Lower leg skin (tissue), 4 donors: Measurements from ENCODE around the gene ADCY2. TPM values are rescaled to one million over a fixed set of nuclear protein-coding genes. Genes with fewer than 3 reads are reported as not detected.

Experiments
- DNase-seq, 2 donors: peaks; one replicate each; pipeline ENCODE4 v3.0.0-alpha.2; 2019; ENCODE audit warnings: low spot score in 2 of 2
- H3K4me3 ChIP-seq: fragments of 200-600 bp; sonication (generic); 2 replicates; pipeline ENCODE4 v1.5.1; 2017; ENCODE audit warnings: mild to moderate bottlenecking, low read depth; ENCODE audit not compliant: poor library complexity, severe bottlenecking
- POLR2A ChIP-seq, 2 donors: fragments of 450-650 bp; IDR thresholded peaks; one replicate each; pipeline ENCODE4 v1.6.1; 2016 to 2017; ENCODE audit warnings: antibody characterized with exemption in 2 of 2, mild to moderate bottlenecking in 1 of 2, moderate library complexity in 1 of 2
- WGBS, 2 donors: methylation state at CpG; one replicate each; pipeline ENCODE4 v1.1.5; 2018; 5-methylcytosine and 5-hydroxymethylcytosine counted together
- intact Hi-C: fragments of 100-400 bp; cut with DNase I; formaldehyde crosslinking; loops from one replicate; pipeline ENCODE4 v1.15.0; 2023; ENCODE audit warnings: low total_unique reads
- total RNA-seq, 4 donors: library from RNA; depleted of rRNA; stranded (reverse); fragments of >200 nt; gene quantifications; one replicate each; pipeline ENCODE4 v1.1.0, GENCODE V29; 2016
- TF ChIP-seq, protein P1 (sequence below), 3 donors: fragments of 450-650 bp; IDR thresholded peaks; one replicate each; pipeline ENCODE4 v1.5.1; 2016; ENCODE audit warnings: antibody characterized with exemption in 3 of 3, mild to moderate bottlenecking in 3 of 3, moderate library complexity in 2 of 3

The ADCY2 gene
- total RNA-seq, 4 donors from 2014 or later = 7.3 to 11.5 (median 8.2) TPM

DNA sequence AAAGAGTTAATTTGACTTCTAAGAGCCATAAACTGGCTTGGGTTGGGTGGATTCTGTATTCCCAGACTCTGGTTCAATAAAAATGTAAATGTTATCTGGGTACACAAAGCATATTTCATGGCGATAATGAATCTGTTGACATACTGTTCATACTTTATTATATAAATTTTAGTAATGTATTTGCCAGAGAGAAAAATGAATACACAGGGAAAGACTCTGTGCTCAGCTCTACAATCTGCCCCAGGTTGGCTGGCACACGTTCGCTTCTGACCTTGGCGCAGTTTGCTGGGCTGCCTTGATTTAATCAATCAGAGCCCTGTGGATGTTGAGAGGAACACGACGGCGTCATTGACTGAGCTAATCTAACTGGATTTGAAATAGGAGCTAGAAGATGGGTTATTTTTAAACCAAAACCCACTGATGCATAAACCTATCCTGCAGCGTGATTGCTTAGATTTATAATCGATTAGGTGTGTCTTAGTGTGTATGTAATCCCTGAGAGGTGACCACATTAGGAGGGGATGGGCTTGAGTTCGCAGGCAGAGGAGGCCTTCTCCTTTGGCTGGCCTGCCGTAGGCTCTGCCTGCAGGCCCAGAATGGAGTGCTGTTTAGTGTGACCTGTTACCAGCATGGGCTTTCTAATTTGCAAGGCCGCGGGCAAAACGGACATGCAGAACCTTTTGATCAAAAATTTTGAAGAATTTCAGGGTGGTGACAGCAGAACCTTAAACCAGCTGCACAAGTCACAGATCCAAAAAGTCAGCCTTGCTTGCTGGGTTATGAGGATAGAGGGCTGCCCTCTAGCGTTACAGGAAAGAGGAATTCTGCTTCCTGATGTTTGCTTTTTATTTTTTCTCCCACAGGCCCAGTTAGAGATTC, 3.9 kb upstream of the ADCY2 start:
- DNase-seq = peak in 1 of 2 donors; percentile 50
- no peak overlapping the region for H3K4me3 ChIP-seq
- TF ChIP-seq POLR2A (IDR thresholded peaks at IDR 0.05) = no peak
- TF ChIP-seq, protein P1, sequence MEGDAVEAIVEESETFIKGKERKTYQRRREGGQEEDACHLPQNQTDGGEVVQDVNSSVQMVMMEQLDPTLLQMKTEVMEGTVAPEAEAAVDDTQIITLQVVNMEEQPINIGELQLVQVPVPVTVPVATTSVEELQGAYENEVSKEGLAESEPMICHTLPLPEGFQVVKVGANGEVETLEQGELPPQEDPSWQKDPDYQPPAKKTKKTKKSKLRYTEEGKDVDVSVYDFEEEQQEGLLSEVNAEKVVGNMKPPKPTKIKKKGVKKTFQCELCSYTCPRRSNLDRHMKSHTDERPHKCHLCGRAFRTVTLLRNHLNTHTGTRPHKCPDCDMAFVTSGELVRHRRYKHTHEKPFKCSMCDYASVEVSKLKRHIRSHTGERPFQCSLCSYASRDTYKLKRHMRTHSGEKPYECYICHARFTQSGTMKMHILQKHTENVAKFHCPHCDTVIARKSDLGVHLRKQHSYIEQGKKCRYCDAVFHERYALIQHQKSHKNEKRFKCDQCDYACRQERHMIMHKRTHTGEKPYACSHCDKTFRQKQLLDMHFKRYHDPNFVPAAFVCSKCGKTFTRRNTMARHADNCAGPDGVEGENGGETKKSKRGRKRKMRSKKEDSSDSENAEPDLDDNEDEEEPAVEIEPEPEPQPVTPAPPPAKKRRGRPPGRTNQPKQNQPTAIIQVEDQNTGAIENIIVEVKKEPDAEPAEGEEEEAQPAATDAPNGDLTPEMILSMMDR (IDR thresholded peaks at IDR 0.05) = no peak
- 45 to 50% methylated on average over 15 of the region's 15 CpGs for WGBS, 2 donors
- intact Hi-C loops = loop anchor here (10.0 kb wide), 2 partner anchors 353 to 627 kb away; no protein-coding TSS in a partner anchor

DNA sequence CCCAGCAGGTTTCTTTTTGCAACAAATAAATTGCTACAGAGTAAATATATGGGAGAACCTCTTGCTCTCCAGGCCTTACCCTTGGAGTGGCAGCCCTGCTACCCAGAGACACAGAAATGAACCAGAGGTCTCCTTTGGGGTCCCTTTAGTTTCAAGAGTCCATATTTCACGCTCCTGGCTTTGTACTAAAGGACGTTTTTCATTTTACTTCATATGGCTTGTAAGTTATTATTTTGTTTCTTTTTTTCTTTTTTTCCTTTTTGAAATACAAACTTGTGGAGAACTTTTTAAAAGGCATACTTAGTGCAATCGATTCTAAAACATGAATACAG, 3.3 kb upstream of the ADCY2 start:
- intact Hi-C loops = loop anchor here (10.0 kb wide), 2 partner anchors 352 to 628 kb away; no protein-coding TSS in a partner anchor
- no peak overlapping the region for H3K4me3 ChIP-seq
- DNase-seq = no peak
- no peak for TF ChIP-seq POLR2A (IDR thresholded peaks at IDR 0.05)
- TF ChIP-seq, protein P1 (IDR thresholded peaks at IDR 0.05) = no peak
- 83 to 90% methylated on average over 3 of the region's 3 CpGs for WGBS, 2 donors

- 83 to 84% methylated on average over 7 to 13 of the region's 14 CpGs for WGBS, 2 donors
- H3K4me3 ChIP-seq = no peak overlapping the region
- TF ChIP-seq, protein P1 (IDR thresholded peaks at IDR 0.05) = no peak
- TF ChIP-seq POLR2A (IDR thresholded peaks at IDR 0.05) = no peak
- no peak for DNase-seq
- intact Hi-C loops = loop anchor here (10.0 kb wide), 2 partner anchors 351 to 629 kb away; no protein-coding TSS in a partner anchor
Measured at GRCh38 chr5:7393921-7394799, 1.8 kb upstream of the ADCY2 start.

DNA sequence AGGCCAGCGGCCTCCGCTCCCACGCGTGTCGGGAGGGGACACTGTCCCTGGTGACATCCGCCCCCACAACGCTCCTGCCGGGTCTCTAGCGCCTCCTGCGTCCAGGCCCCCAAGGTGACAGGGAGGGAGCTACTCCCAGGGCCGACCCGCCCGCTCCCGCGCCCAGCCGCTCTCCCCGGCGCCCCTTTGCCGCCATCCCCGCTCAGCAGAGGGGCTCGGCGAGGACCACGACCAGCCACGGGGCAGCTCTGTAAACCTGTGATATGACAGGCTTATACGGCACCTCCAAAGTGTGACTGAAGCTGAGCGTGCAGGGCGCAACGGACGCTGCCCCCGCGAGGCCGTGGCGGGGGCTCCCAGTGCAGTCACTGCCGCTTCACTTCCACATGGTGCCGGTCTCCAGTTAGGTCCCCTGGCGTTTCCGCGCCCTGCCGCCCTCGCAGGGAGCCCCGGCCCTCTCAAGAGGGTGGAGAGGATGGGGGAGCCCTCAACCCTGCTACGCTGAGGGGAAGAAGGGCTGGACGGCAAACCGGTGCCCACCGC, 978 bp upstream of the ADCY2 start:
- 47 to 57% methylated on average over 36 to 40 of the region's 45 CpGs for WGBS, 2 donors
- intact Hi-C loops = loop anchor here (10.0 kb wide), 2 partner anchors 350 to 630 kb away; no protein-coding TSS in a partner anchor

GRCh38 chr5:7395432-7395946, 449 bp upstream of the ADCY2 start:
- intact Hi-C loops = loop anchor here (10.0 kb wide), 2 partner anchors 349 to 631 kb away; no protein-coding TSS in a partner anchor
- DNase-seq = no peak
- no peak for TF ChIP-seq POLR2A (IDR thresholded peaks at IDR 0.05)
- TF ChIP-seq, protein P1 (IDR thresholded peaks at IDR 0.05) = no peak
- no peak overlapping the region for H3K4me3 ChIP-seq
- 5 to 14% methylated on average over 12 to 16 of the region's 31 CpGs for WGBS, 2 donors

More for the DNA sequence above, 978 bp upstream of the ADCY2 start:
- peak in 1 of 2 donors; percentile 87 for DNase-seq
- TF ChIP-seq, protein P1 (IDR thresholded peaks at IDR 0.05) = no peak
- TF ChIP-seq POLR2A (IDR thresholded peaks at IDR 0.05) = no peak
- H3K4me3 ChIP-seq = no peak overlapping the region
